HG02943 (cell line): ENCODE data around the gene VAMP8.
"Not testable (repeated sequence)": the region's sequence is repeated elsewhere in the genome, so short reads cannot be mapped to it uniquely, and the experiment has no call there.

Experiments
- ATAC-seq: cut with Tn5 transposase; IDR thresholded peaks from one replicate; pipeline ENCODE4 v1.9.1; 2021; ENCODE audit warnings: mild to moderate bottlenecking, low read depth, moderate library complexity; ENCODE audit not compliant: unreplicated experiment

Gene VAMP8

GRCh38 chr2:85596026-85596333 is 18.6 kb downstream of the VAMP8 start:
- no peak for ATAC-seq

- ATAC-seq = no peak
Observed at GRCh38 chr2:85596486-85597143, 19.2 kb downstream of the VAMP8 start.

GRCh38 chr2:85597241-85597640 is 19.9 kb downstream of the VAMP8 start:
- ATAC-seq = no peak

- no peak for ATAC-seq
Observed at GRCh38 chr2:85598594-85599340, 21.4 kb downstream of the VAMP8 start.

GRCh38 chr2:85599468-85600234 is 22.3 kb downstream of the VAMP8 start:
- no peak for ATAC-seq

GRCh38 chr2:85600235-85600575 is 22.8 kb downstream of the VAMP8 start:
- no peak for ATAC-seq

GRCh38 chr2:85600951-85601770 is 23.8 kb downstream of the VAMP8 start:
- ATAC-seq = no peak

GRCh38 chr2:85601771-85602475 is 24.5 kb downstream of the VAMP8 start:
- ATAC-seq = peak; percentile 34

GRCh38 chr2:85602476-85603234 is 25.3 kb downstream of the VAMP8 start, which contains the start of gene TMEM150A:
Gene TMEM150A, minus strand, starts transcription at chr2:85602698. Its CDS starts 750 bp downstream, at chr2:85601948.
- ATAC-seq = peak; percentile 94

GRCh38 chr2:85604133-85604444 is 26.7 kb downstream of the VAMP8 start:
- not testable (repeated sequence) for ATAC-seq

GRCh38 chr2:85604568-85605339 is 27.4 kb downstream of the VAMP8 start:
- no peak for ATAC-seq

GRCh38 chr2:85605406-85606115 is 28.2 kb downstream of the VAMP8 start:
- ATAC-seq = no peak

GRCh38 chr2:85606116-85606455 is 28.7 kb downstream of the VAMP8 start:
- ATAC-seq = no peak

GRCh38 chr2:85607268-85608215 is 30.2 kb downstream of the VAMP8 start:
- no peak for ATAC-seq

- ATAC-seq = no peak
Observed at GRCh38 chr2:85611217-85611704, 33.9 kb downstream of the VAMP8 start.

- peak; percentile 75 for ATAC-seq
Observed at GRCh38 chr2:85611705-85612587, 34.6 kb downstream of the VAMP8 start, which contains the start of gene C2orf68. Gene C2orf68, minus strand, starts transcription at chr2:85612066. Its CDS starts 82 bp downstream, at chr2:85611984.
